OCI-LY3 (cell line): ENCODE data around the gene NFE2.

Experiments used
- CTCF ChIP-seq: fragments of 200-600, 300-600 bp; sonication (generic); IDR thresholded peaks from 2 replicates; pipeline ENCODE4 v1.5.1; 2014; ENCODE audit warnings: antibody characterized with exemption, low read length, low read depth
- EZH2phosphoT487 ChIP-seq: fragments of 200-600 bp; shearing (Covaris generic); IDR thresholded peaks from 2 replicates; pipeline ENCODE4 v1.6.1; 2018; ENCODE audit warnings: antibody characterized with exemption, mixed run types, low read depth

DNA sequence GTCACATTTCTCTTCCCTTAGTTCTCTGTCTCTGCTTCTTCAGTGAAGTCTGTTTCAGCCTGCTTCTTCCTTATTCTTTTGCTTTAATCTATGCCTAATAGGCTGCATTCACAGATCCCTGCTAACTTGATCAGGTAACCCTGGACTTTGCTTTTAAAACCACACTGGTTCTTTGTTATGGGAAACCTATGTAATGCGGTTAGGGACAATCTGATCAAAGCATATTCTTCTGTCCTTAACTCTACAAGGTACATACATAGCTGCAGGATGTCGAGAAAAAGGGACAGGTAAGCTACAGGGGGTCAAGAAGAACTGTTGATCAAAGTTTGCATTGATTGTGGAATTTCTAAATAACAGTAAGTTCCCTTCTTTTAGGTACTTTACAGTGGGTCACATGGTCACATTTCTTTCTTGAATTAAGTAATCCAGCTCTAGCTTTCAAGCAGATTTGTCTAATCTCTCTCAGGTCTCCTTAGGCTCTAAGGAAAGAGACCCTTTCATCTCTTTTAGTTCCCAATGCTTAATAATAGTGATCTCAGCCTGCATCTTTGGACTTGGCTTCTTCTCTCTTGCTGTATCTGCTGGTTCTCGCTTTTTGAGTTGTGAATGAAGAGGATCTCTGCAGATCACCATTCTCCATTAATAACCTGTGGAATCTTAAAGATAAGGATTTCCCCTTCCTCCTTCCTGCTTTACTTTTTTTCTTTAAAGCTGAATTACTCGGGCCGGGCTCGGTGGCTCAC lies 28.0 kb upstream of the NFE2 start:
- no peak for TF ChIP-seq CTCF
- no peak for TF ChIP-seq EZH2phosphoT487
